NCI-H2029 (cell line): ENCODE results near the gene LYPD6B.

Source experiments
- DNase-seq: peaks from one replicate; lab custom pipeline; 2025; lab: John Stamatoyannopoulos, UW

Gene LYPD6B

DNA sequence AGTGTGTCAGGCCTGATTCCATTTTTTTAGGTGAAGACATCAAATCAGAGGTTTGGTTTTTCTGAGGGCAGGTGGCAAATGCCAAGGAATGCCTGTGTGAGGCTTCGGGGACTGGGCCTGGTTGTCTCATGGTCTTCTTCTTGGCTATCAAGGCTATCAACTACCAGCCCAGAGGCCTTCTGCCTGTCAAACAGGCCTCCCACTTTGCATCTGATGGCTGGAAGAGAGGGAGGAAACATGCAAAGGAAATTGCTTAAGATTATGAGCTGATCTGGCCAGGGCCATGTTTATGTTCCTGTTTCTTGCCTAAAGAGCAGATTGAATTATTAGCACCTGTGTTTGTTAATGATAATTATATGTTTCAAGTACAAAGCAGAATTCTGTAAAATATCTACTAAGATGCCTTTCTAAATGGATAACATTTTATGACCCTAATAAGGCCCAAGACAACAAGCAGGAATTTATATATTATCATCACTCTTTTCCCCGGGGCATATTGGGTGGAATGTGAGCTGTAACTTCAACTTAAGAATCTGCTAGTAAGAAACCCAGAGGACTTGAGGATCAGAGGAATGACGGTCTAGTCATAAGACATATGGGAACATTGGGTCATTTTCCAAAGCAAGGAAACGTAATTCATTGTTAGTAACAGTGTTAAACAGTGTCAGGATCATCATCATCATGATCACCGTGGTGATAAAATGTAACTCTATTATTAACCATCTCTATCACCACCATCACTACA lies 123.2 kb downstream of the LYPD6B start:
- DNase-seq: no peak

GRCh38 chr2:149164296-149164695 lies 125.8 kb downstream of the LYPD6B start:
- no peak for DNase-seq

- no peak for DNase-seq
Measured at GRCh38 chr2:149164827-149165226, 126.3 kb downstream of the LYPD6B start.

GRCh38 chr2:149167001-149167780 lies 128.7 kb downstream of the LYPD6B start:
- no peak for DNase-seq

DNA sequence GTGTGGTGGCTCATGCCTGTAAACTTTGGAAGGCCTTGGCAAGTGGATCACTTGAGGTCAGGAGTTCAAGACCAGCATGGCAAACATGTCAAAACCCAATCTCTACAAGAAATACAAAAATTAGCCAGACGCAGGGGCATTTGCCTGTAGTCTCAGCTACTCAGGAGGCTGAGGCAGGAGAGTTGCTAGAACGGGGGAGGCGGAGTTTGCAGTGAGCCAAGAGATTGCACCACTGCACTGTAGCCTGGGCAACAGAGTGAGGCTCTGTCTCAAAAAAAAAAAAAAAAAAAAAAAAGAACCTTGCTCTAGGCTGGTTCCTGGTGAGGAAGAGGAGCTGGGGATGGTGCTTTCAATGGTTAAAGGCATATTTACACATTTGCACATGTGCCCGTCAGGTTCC lies 129.4 kb downstream of the LYPD6B start:
- DNase-seq: no peak

- no peak for DNase-seq
Measured at GRCh38 chr2:149169656-149170055, 131.2 kb downstream of the LYPD6B start.

- DNase-seq: no peak
Measured at GRCh38 chr2:149170156-149170555, 131.7 kb downstream of the LYPD6B start.

DNA sequence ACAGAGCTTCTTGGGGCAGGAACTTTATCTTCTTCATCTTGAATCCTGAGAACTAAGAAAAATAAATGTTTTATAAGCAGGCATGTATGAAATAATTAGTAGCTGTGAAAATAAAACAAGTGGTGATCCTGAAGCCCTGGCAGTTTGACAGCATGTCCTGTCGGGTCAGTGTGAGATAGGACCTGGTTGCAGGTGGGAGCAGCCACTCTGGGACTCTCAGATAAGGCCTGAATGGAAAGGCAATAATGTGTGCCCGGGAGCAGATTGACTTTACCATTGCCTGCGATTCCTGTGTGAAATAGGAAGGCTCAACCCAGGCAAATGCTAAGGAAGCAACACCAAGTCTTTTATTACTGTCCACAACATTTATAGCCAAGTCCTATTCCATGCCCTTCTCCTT lies 132.4 kb downstream of the LYPD6B start:
- DNase-seq: no peak

DNA sequence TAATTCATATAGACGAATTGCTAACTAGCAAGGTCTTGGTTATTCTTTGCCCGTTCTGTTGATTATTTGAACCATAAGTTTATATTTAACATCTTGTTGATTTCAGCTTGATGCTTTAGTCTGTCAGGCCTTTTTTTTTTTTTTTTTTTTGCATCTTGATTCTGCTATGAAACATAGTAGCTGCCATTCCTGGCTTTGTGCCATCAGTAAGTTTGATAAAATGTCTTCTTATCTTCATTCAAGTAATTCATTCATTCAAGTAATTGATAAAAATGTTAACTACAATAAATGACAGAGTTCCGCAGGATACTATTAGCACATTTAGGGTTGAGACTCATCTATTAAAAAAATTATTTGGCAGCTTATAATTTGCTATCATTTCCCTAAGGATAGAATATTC lies 134.7 kb downstream of the LYPD6B start:
- no peak for DNase-seq

DNA sequence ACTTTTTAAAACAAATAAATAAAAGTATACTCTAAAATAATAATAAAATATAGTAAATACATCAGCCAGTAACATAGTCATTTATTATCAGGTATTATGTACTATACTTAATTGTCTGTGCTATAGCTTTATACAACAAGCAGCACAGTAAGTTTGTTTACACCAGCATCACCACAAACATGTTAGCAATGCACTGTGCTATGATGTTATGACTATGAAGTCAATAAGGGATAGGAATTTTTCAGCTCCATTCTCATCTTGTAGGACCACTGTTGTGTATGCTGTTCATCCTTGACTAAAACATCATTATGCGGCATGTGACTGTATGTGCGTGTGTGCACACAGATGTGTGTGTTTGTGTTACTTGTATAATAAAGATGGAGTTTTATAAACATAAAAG lies 137.5 kb downstream of the LYPD6B start:
- DNase-seq: no peak

- no peak for DNase-seq
Measured at GRCh38 chr2:149178612-149179011, 140.1 kb downstream of the LYPD6B start.

GRCh38 chr2:149180226-149180875 lies 141.9 kb downstream of the LYPD6B start:
- no peak for DNase-seq

GRCh38 chr2:149183187-149183586 lies 144.7 kb downstream of the LYPD6B start:
- no peak for DNase-seq

GRCh38 chr2:149184991-149185390 lies 146.5 kb downstream of the LYPD6B start:
- DNase-seq: no peak

DNA sequence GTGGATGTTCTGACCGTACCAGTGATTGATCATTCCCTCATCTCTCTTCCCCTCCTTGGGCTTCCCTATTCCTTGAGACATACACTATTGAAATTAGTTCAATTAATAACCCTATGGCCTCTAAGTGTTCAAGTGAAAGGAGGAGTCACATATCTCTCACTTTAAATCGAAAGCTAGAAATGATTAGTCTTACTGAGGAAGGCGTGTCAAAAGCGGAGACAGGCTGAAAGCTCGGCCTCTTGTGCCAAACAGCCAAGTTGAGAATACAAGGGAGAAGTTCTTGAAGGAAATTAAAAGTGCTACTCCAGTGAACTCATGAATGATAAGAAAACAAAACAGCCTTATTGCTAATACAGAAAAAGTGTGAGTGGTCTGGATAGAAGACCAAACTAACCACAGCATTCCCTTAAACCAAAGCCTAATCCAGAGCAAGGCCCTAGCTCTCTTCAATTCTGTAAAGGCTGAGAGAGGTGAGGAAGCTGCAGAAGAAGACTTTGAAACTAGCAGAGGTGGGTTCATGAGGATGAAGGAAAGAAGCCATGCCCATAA lies 147.5 kb downstream of the LYPD6B start:
- no peak for DNase-seq

DNA sequence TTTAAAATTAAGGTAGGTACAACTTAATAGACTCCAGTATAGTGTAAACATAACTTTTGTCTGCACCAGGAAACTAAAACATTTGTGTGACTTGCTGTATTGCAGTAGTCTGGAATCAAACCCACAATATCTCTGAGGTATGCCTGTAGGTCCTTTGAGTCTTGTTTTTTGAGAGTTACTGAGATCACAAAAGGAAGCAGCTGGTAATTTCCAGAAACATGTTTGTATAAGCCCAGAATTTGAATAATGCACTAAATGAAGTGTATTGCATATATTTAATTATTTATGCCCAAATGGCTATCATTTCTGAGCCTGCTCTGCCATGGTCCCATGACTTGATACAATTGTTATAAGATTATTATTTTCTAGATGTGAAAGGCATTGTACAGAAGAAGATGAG lies 148.6 kb downstream of the LYPD6B start:
- no peak for DNase-seq

DNA sequence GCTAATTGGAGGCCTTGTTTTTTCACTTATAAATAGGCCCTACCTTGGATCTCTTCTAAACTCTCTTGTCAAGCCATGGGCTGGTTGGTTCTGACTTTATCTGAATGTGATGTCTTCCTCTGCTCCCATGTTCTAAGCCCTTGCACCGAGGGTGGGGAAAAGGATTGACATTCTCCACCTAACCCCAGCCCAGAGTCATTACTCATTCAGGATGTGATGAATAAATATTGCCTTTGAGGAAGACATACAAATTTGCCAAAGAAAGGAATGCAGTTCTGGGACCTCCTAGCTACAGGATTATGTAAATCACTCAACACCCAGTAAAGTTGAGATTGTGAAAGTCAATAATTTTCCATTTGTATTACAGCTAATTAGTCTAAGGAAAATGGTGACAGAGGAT lies 149.8 kb downstream of the LYPD6B start:
- no peak for DNase-seq

- DNase-seq: no peak
Measured at GRCh38 chr2:149189769-149190168, 151.3 kb downstream of the LYPD6B start.

- DNase-seq: no peak
Measured at GRCh38 chr2:149191915-149192314, 153.4 kb downstream of the LYPD6B start.

DNA sequence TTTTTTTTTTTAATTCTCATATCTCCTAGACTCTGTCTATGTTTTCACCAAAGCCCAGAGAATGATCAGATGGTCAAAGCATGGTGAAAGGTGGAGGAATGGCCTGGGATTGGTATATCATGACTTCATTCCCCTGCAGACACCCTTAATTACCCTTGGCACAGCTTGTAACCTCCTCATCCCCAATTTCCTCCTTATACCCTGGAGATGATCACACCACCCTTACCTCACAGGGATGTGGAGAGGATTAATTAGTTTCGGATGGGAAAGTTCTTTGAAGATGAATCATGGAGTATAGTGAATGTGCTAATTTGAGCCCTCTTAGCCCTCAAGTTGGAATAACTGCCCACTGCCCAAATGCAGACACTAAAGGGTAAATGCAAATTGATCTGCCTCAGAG lies 153.9 kb downstream of the LYPD6B start:
- DNase-seq: no peak

GRCh38 chr2:149200109-149200520 lies 161.6 kb downstream of the LYPD6B start:
- no peak for DNase-seq

DNA sequence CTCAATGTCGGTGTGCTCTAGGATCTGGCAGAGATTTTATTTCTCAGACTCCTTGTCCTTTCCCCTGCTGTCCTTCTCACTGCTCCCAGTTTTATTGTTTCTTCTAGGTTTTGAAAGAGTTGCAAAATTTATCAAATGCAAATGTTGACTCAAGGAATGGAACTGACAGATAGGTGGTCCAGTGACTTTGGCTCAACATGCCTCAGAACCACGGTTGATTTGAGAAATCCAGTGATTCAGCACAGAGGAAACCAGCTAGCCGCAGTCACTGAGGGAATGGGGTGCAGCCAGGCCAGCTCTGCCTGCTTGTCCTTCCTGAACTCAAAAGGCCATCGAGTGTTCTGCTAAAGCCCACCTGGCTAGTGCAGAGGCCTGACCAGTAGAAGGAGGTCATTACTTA lies 166.2 kb downstream of the LYPD6B start:
- no peak for DNase-seq

- DNase-seq: no peak
Measured at GRCh38 chr2:149205143-149205542, 166.6 kb downstream of the LYPD6B start.
